WI38 (cell line): Measurements from ENCODE around the gene ANKRD1.

Experiments
- H3K4me3 ChIP-seq: 2 replicates; pipeline ENCODE4 v1.5.1; 2011; ENCODE audit warnings: low read depth, mild to moderate bottlenecking, control low read depth, low read length
- CTCF ChIP-seq: IDR thresholded peaks from 2 replicates; pipeline ENCODE4 v1.5.1; 2012; ENCODE audit warnings: low read depth, mild to moderate bottlenecking, control low read depth, low read length

The ANKRD1 gene

GRCh38 chr10:90965720-90966119, 44.8 kb upstream of the ANKRD1 start:
- no peak for TF ChIP-seq CTCF
- H3K4me3 ChIP-seq: no peak overlapping the region

- no peak for TF ChIP-seq CTCF
- no peak overlapping the region for H3K4me3 ChIP-seq
Measured at GRCh38 chr10:90964781-90965465, 44.0 kb upstream of the ANKRD1 start.

GRCh38 chr10:90963331-90963730, 42.4 kb upstream of the ANKRD1 start:
- no peak for TF ChIP-seq CTCF

GRCh38 chr10:90960355-90960814, 39.5 kb upstream of the ANKRD1 start:
- no peak for TF ChIP-seq CTCF
- H3K4me3 ChIP-seq: no peak overlapping the region

More at GRCh38 chr10:90963331-90963730, 42.4 kb upstream of the ANKRD1 start:
- H3K4me3 ChIP-seq: no peak overlapping the region

- H3K4me3 ChIP-seq: no peak overlapping the region
- TF ChIP-seq CTCF: no peak
Measured at GRCh38 chr10:90959826-90960225, 38.9 kb upstream of the ANKRD1 start.

- no peak overlapping the region for H3K4me3 ChIP-seq
- no peak for TF ChIP-seq CTCF
Measured at GRCh38 chr10:90958781-90959180, 37.9 kb upstream of the ANKRD1 start.

- TF ChIP-seq CTCF: no peak
- no peak overlapping the region for H3K4me3 ChIP-seq
Measured at GRCh38 chr10:90947030-90947960, 26.4 kb upstream of the ANKRD1 start.
